ENCODE data around the gene RHEB. TPM values are rescaled to one million over a fixed set of nuclear protein-coding genes. Genes with fewer than 3 reads are reported as not detected.
A peak's percentile ranks its signal among the peaks of the same experiment; 100 is the strongest.

The RHEB gene
- total RNA-seq, 1 donor from 2014 or later = 81.0 TPM

DNA sequence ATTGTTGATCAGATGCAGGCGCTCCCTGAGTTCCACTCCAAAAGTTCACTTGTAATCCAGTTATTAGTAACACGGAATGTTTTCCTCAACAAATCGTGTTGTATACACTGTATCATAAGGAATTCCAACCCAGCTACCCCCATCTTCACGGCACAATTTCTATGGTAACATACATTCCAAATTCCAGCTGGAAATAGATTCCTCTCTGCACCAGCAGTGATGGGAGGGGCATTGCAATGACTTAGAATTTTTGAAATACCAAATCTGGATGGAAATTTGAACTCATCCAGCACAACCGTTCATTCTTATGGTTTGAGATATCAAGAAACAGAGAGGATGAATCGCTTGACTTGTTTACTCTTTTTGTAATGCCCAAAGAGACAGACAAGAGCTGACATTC, 38.9 kb upstream of the RHEB start:
- Mint-ChIP-seq H3K9me3 (no peaks in the 10 kb centered on the region), H3K4me3 (no peak overlapping the region), H3K36me3 (peaks cover 9% of the 10 kb centered on the region), H3K27me3 (no peaks in the 10 kb centered on the region), H3K27ac (no peak overlapping the region), H3K4me1 (ENCODE audit: unreplicated experiment) (no peaks in the 10 kb centered on the region)
- DNase-seq (ENCODE audit: extremely low spot score, unreplicated experiment) = no peak
- TF ChIP-seq, protein P1, sequence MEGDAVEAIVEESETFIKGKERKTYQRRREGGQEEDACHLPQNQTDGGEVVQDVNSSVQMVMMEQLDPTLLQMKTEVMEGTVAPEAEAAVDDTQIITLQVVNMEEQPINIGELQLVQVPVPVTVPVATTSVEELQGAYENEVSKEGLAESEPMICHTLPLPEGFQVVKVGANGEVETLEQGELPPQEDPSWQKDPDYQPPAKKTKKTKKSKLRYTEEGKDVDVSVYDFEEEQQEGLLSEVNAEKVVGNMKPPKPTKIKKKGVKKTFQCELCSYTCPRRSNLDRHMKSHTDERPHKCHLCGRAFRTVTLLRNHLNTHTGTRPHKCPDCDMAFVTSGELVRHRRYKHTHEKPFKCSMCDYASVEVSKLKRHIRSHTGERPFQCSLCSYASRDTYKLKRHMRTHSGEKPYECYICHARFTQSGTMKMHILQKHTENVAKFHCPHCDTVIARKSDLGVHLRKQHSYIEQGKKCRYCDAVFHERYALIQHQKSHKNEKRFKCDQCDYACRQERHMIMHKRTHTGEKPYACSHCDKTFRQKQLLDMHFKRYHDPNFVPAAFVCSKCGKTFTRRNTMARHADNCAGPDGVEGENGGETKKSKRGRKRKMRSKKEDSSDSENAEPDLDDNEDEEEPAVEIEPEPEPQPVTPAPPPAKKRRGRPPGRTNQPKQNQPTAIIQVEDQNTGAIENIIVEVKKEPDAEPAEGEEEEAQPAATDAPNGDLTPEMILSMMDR (conservative IDR thresholded peaks at IDR 0.05) = no peak

DNA sequence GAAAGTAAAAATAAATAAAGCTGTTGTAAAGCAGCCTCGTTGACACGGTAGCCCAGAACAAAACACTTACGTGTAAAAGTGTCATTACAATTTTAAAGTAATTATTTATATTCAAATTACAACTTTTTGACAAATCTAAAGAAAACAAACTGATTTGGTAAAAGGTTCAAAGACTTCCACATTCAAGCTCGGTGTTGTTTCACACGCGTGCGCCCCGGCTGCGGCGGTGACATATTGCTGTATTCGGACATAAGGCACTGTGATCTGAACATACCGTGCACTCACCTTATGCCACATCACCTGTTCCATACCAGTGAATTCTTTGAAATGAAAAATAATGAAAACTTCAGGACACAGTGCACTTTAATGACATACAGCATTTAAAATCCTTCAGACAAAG, 36.9 kb upstream of the RHEB start:
- TF ChIP-seq, protein P1 (conservative IDR thresholded peaks at IDR 0.05) = no peak
- Mint-ChIP-seq H3K27ac (no peak overlapping the region), H3K9me3 (no peaks in the 10 kb centered on the region), H3K4me1 (ENCODE audit: unreplicated experiment) (peaks cover 14% of the 10 kb centered on the region), H3K27me3 (no peaks in the 10 kb centered on the region), H3K36me3 (peaks cover 4% of the 10 kb centered on the region), H3K4me3 (no peak overlapping the region)
- no peak for DNase-seq (ENCODE audit: extremely low spot score, unreplicated experiment)

GRCh38 chr7:151553356-151553755, 33.7 kb upstream of the RHEB start:
- no peaks in the 10 kb centered on the region for H3K9me3 Mint-ChIP-seq
- TF ChIP-seq, protein P1 (conservative IDR thresholded peaks at IDR 0.05) = no peak
- no peak overlapping the region for H3K27ac Mint-ChIP-seq
- no peak for DNase-seq (ENCODE audit: extremely low spot score, unreplicated experiment)
- H3K27me3 Mint-ChIP-seq = no peaks in the 10 kb centered on the region
- peaks cover 21% of the 10 kb centered on the region for H3K4me1 Mint-ChIP-seq (ENCODE audit: unreplicated experiment)
- H3K36me3 Mint-ChIP-seq = no peaks in the 10 kb centered on the region
- no peak overlapping the region for H3K4me3 Mint-ChIP-seq

DNA sequence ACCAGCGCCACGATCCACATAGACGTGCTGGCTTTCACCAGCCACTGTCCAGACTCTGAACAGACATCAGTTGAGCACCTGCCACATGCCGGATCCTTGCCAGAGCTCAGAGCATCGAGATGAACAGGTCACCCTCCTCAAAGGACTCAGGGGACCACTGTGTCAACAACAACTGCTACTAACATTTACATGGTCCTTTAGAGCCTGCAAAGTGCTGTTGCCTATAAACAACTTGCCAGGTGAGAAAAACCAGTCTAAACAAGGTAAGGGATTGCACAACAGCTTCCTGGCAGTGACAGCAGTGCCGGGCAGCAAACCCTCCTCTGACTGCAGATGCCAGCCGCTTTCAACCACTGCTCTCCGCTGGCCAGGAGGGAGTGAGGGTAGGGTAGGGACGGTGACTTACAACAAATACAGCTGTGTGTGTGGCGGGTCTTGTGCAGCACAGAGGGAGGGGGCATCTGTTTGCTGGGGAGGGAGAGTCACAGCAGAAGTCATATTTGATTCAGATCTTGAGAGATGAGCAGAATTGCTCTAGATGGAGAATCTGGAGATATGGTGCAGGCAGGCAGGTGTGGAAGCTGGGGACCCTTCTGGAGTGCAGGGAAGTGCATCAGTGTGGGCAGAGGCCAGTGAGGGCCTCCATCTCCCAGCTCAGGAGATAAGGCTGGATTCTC, 32.8 kb upstream of the RHEB start:
- Mint-ChIP-seq H3K4me1 (ENCODE audit: unreplicated experiment) (peaks cover 21% of the 10 kb centered on the region), H3K4me3 (no peak overlapping the region), H3K9me3 (no peaks in the 10 kb centered on the region), H3K27me3 (no peaks in the 10 kb centered on the region), H3K27ac (peak overlapping the region; percentile 49), H3K36me3 (no peaks in the 10 kb centered on the region)
- TF ChIP-seq, protein P1 (conservative IDR thresholded peaks at IDR 0.05) = no peak
- no peak for DNase-seq (ENCODE audit: extremely low spot score, unreplicated experiment)

- H3K4me3 Mint-ChIP-seq = no peak overlapping the region
- peak overlapping the region; percentile 49 for H3K27ac Mint-ChIP-seq
- no peaks in the 10 kb centered on the region for H3K36me3 Mint-ChIP-seq
- peaks cover 21% of the 10 kb centered on the region for H3K4me1 Mint-ChIP-seq (ENCODE audit: unreplicated experiment)
- DNase-seq (ENCODE audit: extremely low spot score, unreplicated experiment) = no peak
- H3K27me3 Mint-ChIP-seq = peaks cover 4% of the 10 kb centered on the region
- no peaks in the 10 kb centered on the region for H3K9me3 Mint-ChIP-seq
- TF ChIP-seq, protein P1 (conservative IDR thresholded peaks at IDR 0.05) = no peak
Observed at GRCh38 chr7:151551820-151552219, 32.1 kb upstream of the RHEB start.
